K562 (cell line): Measurements from ENCODE around the gene MOSPD3. TPM values are rescaled to one million over a fixed set of nuclear protein-coding genes. Genes with fewer than 3 reads are reported as not detected.

Experiments used
- ARNT ChIP-seq, 2 experiments: fragments of 450-650 bp; IDR thresholded peaks; 2 replicates each; pipeline ENCODE4 v1.6.1; 2016; ENCODE audit warnings: mild to moderate bottlenecking in 1 of 2
- CEBPG ChIP-seq, 3 experiments: fragments of 200-800 bp in 1 of 3; sonication (Bioruptor generic) in 1 of 3; sonication (generic) in 1 of 3; formaldehyde crosslinking in 1 of 3; IDR thresholded peaks in 2 of 3; conservative IDR thresholded peaks in 1 of 3; 2 replicates each; pipeline versions ENCODE4 v1.6.1 to v1.8.0; 2016 to 2022; ENCODE audit warnings: missing compliant biosample characterization in 2 of 3, missing genetic modification characterization in 2 of 3, mild to moderate bottlenecking in 1 of 3, missing genetic modification reagents in 1 of 3
- CTCF ChIP-seq, 3 experiments: IDR thresholded peaks in 2 of 3; conservative IDR thresholded peaks in 1 of 3; 2 replicates each; pipeline ENCODE4 v1.5.1; 2011 to 2012; ENCODE audit warnings: low read length in 3 of 3, mild to moderate bottlenecking in 3 of 3, control low read depth in 2 of 3, improper control_type of control experiment in 1 of 3, inconsistent platforms in 1 of 3, low read depth in 1 of 3, mixed read lengths in 1 of 3, moderate library complexity in 1 of 3; ENCODE audit not compliant: insufficient read depth in 2 of 3
- DIDO1 ChIP-seq: fragments of 450-650 bp; IDR thresholded peaks from 2 replicates; pipeline ENCODE4 v1.6.1; 2016; ENCODE audit warnings: low read depth, missing biosample characterization, missing genetic modification characterization
- JUN ChIP-seq, 2 experiments: sonication (generic) in 1 of 2; formaldehyde crosslinking in 1 of 2; IDR thresholded peaks; 2 replicates each; pipeline versions ENCODE4 v1.6.1 to v1.8.0; 2012 to 2022; ENCODE audit warnings: borderline replicate concordance in 2 of 2, mild to moderate bottlenecking in 2 of 2, improper control_type of control experiment in 1 of 2, low read depth in 1 of 2, low read length in 1 of 2, missing genetic modification reagents in 1 of 2
- PPARD ChIP-seq: fragments of 250-450 bp; sonication (Bioruptor Pico); IDR thresholded peaks from 2 replicates; pipeline ENCODE4 v1.8.0; 2022; ENCODE audit warnings: inconsistent platforms, mild to moderate bottlenecking, moderate library complexity
- USF1 ChIP-seq: sonication (generic); formaldehyde crosslinking; IDR thresholded peaks from 2 replicates; pipeline ENCODE4 v1.9.0; 2022; ENCODE audit warnings: mild to moderate bottlenecking, missing genetic modification reagents
- XRCC4 ChIP-seq: IDR thresholded peaks from one replicate; pipeline ENCODE4 v1.6.1; 2011; ENCODE audit not compliant: insufficient read depth, insufficient read length; ENCODE audit errors: extremely low read depth
- ZBTB40 ChIP-seq, 2 experiments: fragments of 450-650 bp in 1 of 2; sonication (generic) in 1 of 2; formaldehyde crosslinking in 1 of 2; IDR thresholded peaks; 2 replicates each; pipeline versions ENCODE4 v1.7.1 to v1.9.0; 2016 to 2022; ENCODE audit warnings: inconsistent platforms in 1 of 2, mild to moderate bottlenecking in 1 of 2, missing genetic modification reagents in 1 of 2
- ZNF583 ChIP-seq: fragments of 250-450 bp; sonication (Bioruptor Pico); IDR thresholded peaks from 2 replicates; pipeline ENCODE4 v1.4.0; 2020
- polyA plus RNA-seq, 8 experiments: library from polyadenylated mRNA; depleted of rRNA in 4 of 8; stranded (reverse) in 5 of 8; unstranded in 3 of 8; fragments of >200 nt; fragmentation: Nextera tagmentation in 2 of 8; fragmentation: Illumina TruSeq in 1 of 8; extraction: Ambion mirVana in 2 of 8; extraction: Trizol in 1 of 8; gene quantifications; 2 replicates each; pipeline versions ENCODE4 v1.2.1 to v1.2.3, GENCODE V29; 2011 to 2014; ENCODE audit warnings: inconsistent platforms in 1 of 8, missing spikeins in 1 of 8
- total RNA-seq, 7 experiments: library from RNA; depleted of rRNA in 6 of 7; stranded (reverse); fragments of >200 nt in 6 of 7; fragmentation: Illumina TruSeq in 2 of 7; extraction: Trizol in 2 of 7; gene quantifications; 2 replicates each; pipeline versions ENCODE4 v1.2.1 to v1.2.3, GENCODE V29; 2011 to 2021; ENCODE audit warnings: low replicate concordance in 1 of 7

MOSPD3 gene
- total and polyA plus RNA-seq, 9 of the 15 experiments (the other 6 are each of a cell fraction or from before 2014, with no cell fraction given) = 1.4 to 32.1 (median 7.3) TPM

- TF ChIP-seq CTCF (IDR thresholded peaks at IDR 0.05 in 2 of 3, conservative IDR thresholded peaks at IDR 0.05 in 1 of 3; ENCODE audit: insufficient read depth in 2 of 3, low read depth in 1 of 3, low read length in 3 of 3) (no peak), XRCC4 (no peak), CEBPG (CRISPR knock-in tag; IDR thresholded peaks at IDR 0.05) (peak; percentile 35; the same call in 1 of the 2 replicates), CEBPG (tag; conservative IDR thresholded peaks at IDR 0.05 in 1 of 2, IDR thresholded peaks at IDR 0.05 in 1 of 2) (no peak), DIDO1 (tag) (no peak), ZNF583 (no peak), JUN (IDR thresholded peaks at IDR 0.05; ENCODE audit: borderline replicate concordance, low read depth, low read length) (no peak), JUN (CRISPR knock-in tag; IDR thresholded peaks at IDR 0.05; ENCODE audit: borderline replicate concordance) (no peak), PPARD (CRISPR knock-in tag) (no peak), ARNT (IDR thresholded peaks at IDR 0.05) (no peak), ZBTB40 (IDR thresholded peaks at IDR 0.05) (no peak), ZBTB40 (CRISPR knock-in tag; IDR thresholded peaks at IDR 0.05) (no peak), USF1 (no peak)
These were observed 14.3 kb downstream of the MOSPD3 start (continued) for GRCh38 chr7:100626530-100627237.
